HCT116 (cell line): ENCODE measurements around the gene EXOC4. TPM values are rescaled to one million over a fixed set of nuclear protein-coding genes. Genes with fewer than 3 reads are reported as not detected.

Experiments used
- ATAC-seq: fragments of 200-7000 bp; cut with Tn5 transposase; 2 replicates; pipeline ENCODE4 v1.9.1; 2020; ENCODE audit warnings: mild to moderate bottlenecking, moderate library complexity
- BruUV-seq: library from RNA; stranded (reverse); fragments of 400-500 nt; replicated peaks from 2 replicates; lab custom pipeline; 2021; lab: Mats Ljungman, UMichigan
- CTCF ChIA-PET: fragments of 300-600 bp; sonication (Branson Sonifier 250); formaldehyde crosslinking; loops from one replicate; lab custom pipeline; 2021; ENCODE audit warnings: antibody characterized with exemption; lab: Charles Lee
- POLR2A ChIA-PET: fragments of 300-600, 350-600 bp; sonication (Branson Sonifier 250); formaldehyde crosslinking; loops from one replicate; lab custom pipeline; 2021; ENCODE audit warnings: antibody characterized with exemption; lab: Charles Lee
- RAD21 ChIA-PET, 2 experiments: fragments of 300-600 bp; sonication (Branson Sonifier 250); formaldehyde crosslinking; loops; one replicate each; lab custom pipeline; 2023; ENCODE audit warnings: low total read pairs in 2 of 2; ENCODE audit not compliant: uncharacterized antibody in 2 of 2, unreplicated experiment in 2 of 2, low non-redundant PET in 1 of 2; lab: Charles Lee
- DNase-seq: peaks from one replicate; pipeline ENCODE4 v3.0.0-alpha.2; 2010; ENCODE audit warnings: low read depth, low spot score
- H2AFZ ChIP-seq: fragments of 200-600 bp; shearing (Covaris generic), sonication (generic); 2 replicates; pipeline ENCODE4 v1.6.1; 2017; ENCODE audit warnings: low read depth, mixed run types, mixed read lengths, antibody characterized with exemption, low read length; ENCODE audit not compliant: poor library complexity, severe bottlenecking
- H3K27ac ChIP-seq: 2 replicates; pipeline ENCODE4 v1.5.1; 2012; ENCODE audit warnings: low read depth, low read length
- H3K27me3 ChIP-seq: fragments of 200-600 bp; sonication (generic); 2 replicates; pipeline ENCODE4 v1.6.1; 2016; ENCODE audit warnings: mixed run types, low read length, mixed read lengths; ENCODE audit not compliant: insufficient read depth
- H3K36me3 ChIP-seq, 2 experiments: fragments of 200-500 bp in 1 of 2; fragments of 200-600 bp in 1 of 2; sonication (Bioruptor generic) in 1 of 2; sonication (generic) in 1 of 2; 2 replicates each; pipeline versions ENCODE4 v1.5.1 to v1.6.1; 2014 to 2016; ENCODE audit warnings: low read length in 2 of 2, inconsistent platforms in 1 of 2, mixed read lengths in 1 of 2, mixed run types in 1 of 2; ENCODE audit not compliant: insufficient read depth in 2 of 2, control insufficient read depth in 1 of 2
- H3K4me1 ChIP-seq, 2 experiments: fragments of 200-600 bp in 1 of 2; sonication (generic) in 1 of 2; 2 replicates each; pipeline versions ENCODE4 v1.5.1 to v1.6.1; 2012 to 2017; ENCODE audit warnings: low read length in 2 of 2, inconsistent platforms in 1 of 2, mild to moderate bottlenecking in 1 of 2, mixed read lengths in 1 of 2, mixed run types in 1 of 2, moderate library complexity in 1 of 2; ENCODE audit not compliant: insufficient read depth in 2 of 2, control insufficient read depth in 1 of 2
- H3K4me2 ChIP-seq: fragments of 200-600 bp; sonication (generic); 2 replicates; pipeline ENCODE4 v1.6.1; 2017; ENCODE audit warnings: mixed run types, low read length, mixed read lengths
- H3K4me3 ChIP-seq, 2 experiments: fragments of 200-600 bp in 1 of 2; sonication (generic) in 1 of 2; replicated peaks in 1 of 2; 2 replicates each; pipeline ENCODE4 v1.5.1; 2011 to 2016; ENCODE audit warnings: low read length in 2 of 2, control low read depth in 1 of 2, low read depth in 1 of 2, mild to moderate bottlenecking in 1 of 2, mixed read lengths in 1 of 2, mixed run types in 1 of 2
- H3K79me2 ChIP-seq: fragments of 200-600 bp; sonication (generic); 2 replicates; pipeline ENCODE4 v1.6.1; 2017; ENCODE audit warnings: mild to moderate bottlenecking, mixed run types, low read length, moderate library complexity, mixed read lengths; ENCODE audit not compliant: insufficient read depth
- H3K9ac ChIP-seq: fragments of 200-600 bp; sonication (generic); 2 replicates; pipeline ENCODE4 v1.6.1; 2016; ENCODE audit warnings: low read length, mixed read lengths
- H3K9me2 ChIP-seq: fragments of 200-600 bp; sonication (generic), shearing (Covaris generic); 2 replicates; pipeline ENCODE4 v1.6.1; 2017; ENCODE audit warnings: mixed run types, mild to moderate bottlenecking, moderate library complexity; ENCODE audit not compliant: insufficient read depth
- H3K9me3 ChIP-seq, 2 experiments: fragments of 200-500 bp in 1 of 2; fragments of 200-600 bp in 1 of 2; sonication (Bioruptor generic) in 1 of 2; sonication (generic) in 1 of 2; 2 replicates each; pipeline ENCODE4 v1.6.1; 2014 to 2017; ENCODE audit warnings: low read length in 2 of 2, mixed read lengths in 2 of 2, inconsistent platforms in 1 of 2, low read depth in 1 of 2, mild to moderate bottlenecking in 1 of 2, mixed run types in 1 of 2, moderate library complexity in 1 of 2; ENCODE audit not compliant: control insufficient read depth in 1 of 2, insufficient read depth in 1 of 2
- H4K20me1 ChIP-seq: fragments of 200-600 bp; sonication (generic), shearing (Covaris generic); 2 replicates; pipeline ENCODE4 v1.6.1; 2017; ENCODE audit warnings: mixed run types, mild to moderate bottlenecking, moderate library complexity; ENCODE audit not compliant: insufficient read depth
- CTCF ChIP-seq, 3 experiments: fragments of 200-600 bp in 1 of 3; sonication (generic) in 1 of 3; IDR thresholded peaks in 2 of 3; conservative IDR thresholded peaks in 1 of 3; 2 replicates each; pipeline ENCODE4 v1.5.1; 2012 to 2017; ENCODE audit warnings: low read depth in 2 of 3, low read length in 2 of 3, antibody characterized with exemption in 1 of 3, borderline replicate concordance in 1 of 3, control low read depth in 1 of 3, mild to moderate bottlenecking in 1 of 3, mixed read lengths in 1 of 3, mixed run types in 1 of 3, moderate library complexity in 1 of 3; ENCODE audit not compliant: insufficient read depth in 1 of 3
- ELF1 ChIP-seq: IDR thresholded peaks from 2 replicates; pipeline ENCODE4 v1.6.1; 2012; ENCODE audit warnings: low read depth, borderline replicate concordance
- EZH2phosphoT487 ChIP-seq: fragments of 200-600 bp; IDR thresholded peaks from 2 replicates; pipeline ENCODE4 v1.6.1; 2018; ENCODE audit warnings: antibody characterized with exemption, borderline replicate concordance
- RAD21 ChIP-seq: IDR thresholded peaks from 2 replicates; pipeline ENCODE4 v1.6.1; 2012; ENCODE audit warnings: low read depth, mild to moderate bottlenecking
- SIN3A ChIP-seq: IDR thresholded peaks from 2 replicates; pipeline ENCODE4 v1.6.1; 2012; ENCODE audit warnings: low read depth
- SRF ChIP-seq: IDR thresholded peaks from 2 replicates; pipeline ENCODE4 v1.6.1; 2012; ENCODE audit warnings: low read depth
- TCF7L2 ChIP-seq: IDR thresholded peaks from 2 replicates; pipeline ENCODE4 v1.7.0; 2011; ENCODE audit warnings: borderline replicate concordance, inconsistent platforms; ENCODE audit not compliant: insufficient read depth, insufficient read length; ENCODE audit errors: extremely low read depth
- YY1 ChIP-seq: IDR thresholded peaks from 2 replicates; pipeline ENCODE4 v1.6.1; 2011; ENCODE audit warnings: low read length, low read depth, moderate library complexity, mild to moderate bottlenecking; ENCODE audit not compliant: insufficient replicate concordance; ENCODE audit errors: extremely low read depth
- intact Hi-C: fragments of 100-400 bp; cut with micrococcal nuclease; formaldehyde crosslinking; loops from 2 replicates; pipeline ENCODE4 v1.10.0; 2022
- total RNA-seq: library from RNA; stranded (reverse); gene quantifications from one replicate; pipeline ENCODE4 v1.2.1, GENCODE V29; 2021; ENCODE audit not compliant: unreplicated experiment

EXOC4 gene
- total RNA-seq, 1 experiment from 2014 or later = 40.3 TPM

GRCh38 chr7:134030460-134030865 is 777.6 kb downstream of the EXOC4 start:
- no peak overlapping the region for H2AFZ ChIP-seq
- H3K9me2 ChIP-seq = no peaks in the 10 kb centered on the region
- TF ChIP-seq YY1 (no peak), SRF (no peak)
- ChIA-PET RAD21 (no interaction called here), POLR2A (no interaction called here), CTCF (no interaction called here)
- H3K36me3 ChIP-seq = no peaks in the 10 kb centered on the region
- H4K20me1 ChIP-seq = no peaks in the 10 kb centered on the region
- no peak overlapping the region for H3K9ac ChIP-seq
- H3K4me1 ChIP-seq = 0 out of 4 replicates have a peak, but pooled peaks cover 0 to 2% of the 10 kb centered on the region in 2 experiments
- no TSS peak for BruUV-seq
- DNase-seq = no peak
- no peaks in the 10 kb centered on the region for H3K9me3 ChIP-seq
- no peak overlapping the region for H3K27ac ChIP-seq
- no peak for ATAC-seq
- intact Hi-C loops = no loop called here
- no peak overlapping the region for H3K4me3 ChIP-seq
- no peak overlapping the region for H3K4me2 ChIP-seq
- H3K79me2 ChIP-seq = no peaks in the 10 kb centered on the region
- no peaks in the 10 kb centered on the region for H3K27me3 ChIP-seq

GRCh38 chr7:134031835-134032617 is 779.1 kb downstream of the EXOC4 start:
- no TSS peak for BruUV-seq

More at GRCh38 chr7:134031835-134032617, 779.1 kb downstream of the EXOC4 start:
- CTCF ChIA-PET = interaction anchor here (1.0 to 1.2 kb wide), 2 partner anchors 10 to 388 kb away, joined by 3 read pairs; no protein-coding TSS in a partner anchor
- Histone ChIP-seq H3K9me3 (no peaks in the 10 kb centered on the region), H3K36me3 (no peaks in the 10 kb centered on the region), H3K4me3 (no peak overlapping the region), H3K4me1 (0 out of 4 replicates have a peak, but pooled peaks cover 0 to 2% of the 10 kb centered on the region in 2 experiments), H3K27me3 (no peaks in the 10 kb centered on the region), H2AFZ (no peak overlapping the region), H3K9me2 (no peaks in the 10 kb centered on the region), H4K20me1 (no peaks in the 10 kb centered on the region), H3K4me2 (no peak overlapping the region), H3K9ac (no peak overlapping the region), H3K79me2 (no peaks in the 10 kb centered on the region), H3K27ac (no peak overlapping the region)
- DNase-seq (no peak), ATAC-seq (peak; percentile 36; the same call in 1 of the 2 replicates)
- TF ChIP-seq TCF7L2 (peak; percentile 81), CTCF (IDR thresholded peaks at IDR 0.05 in 2 of 3, conservative IDR thresholded peaks at IDR 0.05 in 1 of 3; ENCODE audit: borderline replicate concordance in 1 of 3, insufficient read depth in 1 of 3, low read depth in 2 of 3, low read length in 2 of 3) (peak in 2 of 3 experiments; percentile 8 to 34; a peak in 2 of 6 replicates), RAD21 (peak; percentile 38), EZH2phosphoT487 (no peak), ELF1 (no peak), SIN3A (no peak)
- intact Hi-C loops = no loop called here
- RAD21 ChIA-PET = no interaction called here
- POLR2A ChIA-PET = no interaction called here
